Common myeloid progenitor, CD34-positive (primary cell): Measurements from ENCODE around the gene DDX17.

ENCODE experiments used
- CTCF ChIA-PET: fragments of 350-600 bp; sonication (Branson Sonifier 250); formaldehyde crosslinking; loops from one replicate; lab custom pipeline; 2021; ENCODE audit warnings: antibody characterized with exemption; lab: Charles Lee
- POLR2A ChIA-PET: fragments of 350-600 bp; sonication (Branson Sonifier 250); formaldehyde crosslinking; loops from one replicate; lab custom pipeline; 2021; ENCODE audit warnings: antibody characterized with exemption; lab: Charles Lee
- DNase-seq, 3 donors: peaks; one replicate each; pipeline versions ENCODE4 v3.0.0 to v3.0.0-alpha.2; 2013
- H3K27ac ChIP-seq, 2 experiments: 1 replicate in 1 of 2; 2 replicates in 1 of 2; pipeline ENCODE4 v1.7.0; 2013; ENCODE audit warnings: inconsistent platforms in 2 of 2, low read length in 2 of 2, mild to moderate bottlenecking in 2 of 2, low read depth in 1 of 2, moderate library complexity in 1 of 2; ENCODE audit not compliant: severe bottlenecking in 2 of 2, insufficient read depth in 1 of 2, poor library complexity in 1 of 2
- H3K27me3 ChIP-seq, 5 experiments: replicated peaks in 2 of 5; 1 replicate in 3 of 5; 2 replicates in 2 of 5; pipeline versions ENCODE4 v1.6.1 to v1.7.0; 2013; ENCODE audit warnings: low read length in 4 of 5, mild to moderate bottlenecking in 2 of 5, moderate library complexity in 2 of 5, inconsistent platforms in 1 of 5; ENCODE audit not compliant: insufficient read depth in 5 of 5, control insufficient read depth in 4 of 5
- H3K36me3 ChIP-seq, 4 experiments: 1 replicate in 2 of 4; 2 replicates in 2 of 4; pipeline versions ENCODE4 v1.6.1 to v1.7.0; 2013; ENCODE audit warnings: low read length in 3 of 4, control low read depth in 1 of 4, mild to moderate bottlenecking in 1 of 4; ENCODE audit not compliant: control insufficient read depth in 4 of 4, insufficient read depth in 4 of 4
- H3K4me1 ChIP-seq, 4 experiments: 1 replicate in 3 of 4; 2 replicates in 1 of 4; pipeline versions ENCODE4 v1.6.1 to v1.7.1; 2013; ENCODE audit warnings: low read length in 3 of 4, mild to moderate bottlenecking in 3 of 4, control low read depth in 1 of 4, inconsistent platforms in 1 of 4, moderate library complexity in 1 of 4; ENCODE audit not compliant: control insufficient read depth in 4 of 4, insufficient read depth in 4 of 4; ENCODE audit errors: control extremely low read depth in 1 of 4
- H3K4me3 ChIP-seq, 7 experiments: 1 replicate in 4 of 7; 2 replicates in 3 of 7; pipeline versions ENCODE4 v1.5.1 to v1.7.0; 2013; ENCODE audit warnings: mild to moderate bottlenecking in 7 of 7, low read length in 6 of 7, moderate library complexity in 6 of 7, inconsistent platforms in 2 of 7, low read depth in 2 of 7, control low read depth in 1 of 7; ENCODE audit not compliant: insufficient read depth in 4 of 7, control insufficient read depth in 1 of 7; ENCODE audit errors: extremely low read depth in 1 of 7
- H3K9me3 ChIP-seq, 5 experiments: 1 replicate in 4 of 5; 2 replicates in 1 of 5; pipeline versions ENCODE4 v1.6.1 to v1.7.1; 2013; ENCODE audit warnings: low read length in 4 of 5, mild to moderate bottlenecking in 2 of 5, inconsistent platforms in 1 of 5, low read depth in 1 of 5, moderate library complexity in 1 of 5; ENCODE audit not compliant: control insufficient read depth in 4 of 5, insufficient read depth in 2 of 5; ENCODE audit errors: control extremely low read depth in 1 of 5
- WGBS: methylation state at CpG from one replicate; pipeline ENCODE4 v1.1.5; 2013; ENCODE audit not compliant: insufficient coverage; 5-methylcytosine and 5-hydroxymethylcytosine counted together

Gene DDX17

GRCh38 chr22:38436629-38437395 lies 69.3 kb downstream of the DDX17 start:
- H3K36me3 ChIP-seq: no peaks in the 10 kb centered on the region
- H3K4me3 ChIP-seq: no peak overlapping the region
- H3K9me3 ChIP-seq: no peaks in the 10 kb centered on the region
- no peaks in the 10 kb centered on the region for H3K4me1 ChIP-seq
- ChIA-PET POLR2A (no interaction called here), CTCF (interaction anchor here (0.8 kb wide), 1 partner anchor 12 kb away, joined by 3 read pairs; no protein-coding TSS in a partner anchor)
- WGBS: 97% methylated on average over 12 of the region's 15 CpGs
- H3K27ac ChIP-seq: no peak overlapping the region
- no peak for DNase-seq
- H3K27me3 ChIP-seq: peaks cover 0 to 3% (median 0%) of the 10 kb centered on the region in 5 experiments

- ChIA-PET POLR2A (no interaction called here), CTCF (no interaction called here)
- Histone ChIP-seq H3K27me3 (peaks cover 0 to 3% (median 0%) of the 10 kb centered on the region in 5 experiments), H3K4me1 (no peaks in the 10 kb centered on the region), H3K9me3 (no peaks in the 10 kb centered on the region), H3K27ac (no peak overlapping the region), H3K36me3 (no peaks in the 10 kb centered on the region), H3K4me3 (no peak overlapping the region)
- no peak for DNase-seq
- WGBS: 100% methylated on average over 1 of the region's 4 CpGs
Measured at GRCh38 chr22:38435965-38436364, 70.1 kb downstream of the DDX17 start.

- ChIA-PET CTCF (no interaction called here), POLR2A (interaction anchor here (0.6 kb wide), 1 partner anchor 184 kb away, joined by 3 read pairs; no protein-coding TSS in a partner anchor)
- Histone ChIP-seq H3K4me1 (no peaks in the 10 kb centered on the region), H3K4me3 (no peak overlapping the region), H3K36me3 (no peaks in the 10 kb centered on the region), H3K27me3 (peaks cover 0 to 3% (median 0%) of the 10 kb centered on the region in 5 experiments), H3K27ac (no peak overlapping the region), H3K9me3 (no peaks in the 10 kb centered on the region)
- DNase-seq: no peak
- 88% methylated on average over 4 of the region's 4 CpGs for WGBS
Measured at GRCh38 chr22:38435010-38435409, 71.1 kb downstream of the DDX17 start.

- 86% methylated on average over 6 of the region's 8 CpGs for WGBS
- POLR2A ChIA-PET: interaction anchor here (1.0 kb wide), 1 partner anchor 12 kb away, joined by 3 read pairs; no protein-coding TSS in a partner anchor
- peaks cover 0 to 2% (median 0%) of the 10 kb centered on the region in 4 experiments for H3K4me1 ChIP-seq
- no peaks in the 10 kb centered on the region for H3K9me3 ChIP-seq
- H3K27me3 ChIP-seq: peaks cover 0 to 3% (median 0%) of the 10 kb centered on the region in 5 experiments
- DNase-seq: no peak
- H3K36me3 ChIP-seq: no peaks in the 10 kb centered on the region
- no peak overlapping the region for H3K4me3 ChIP-seq
- no peak overlapping the region for H3K27ac ChIP-seq
- CTCF ChIA-PET: interaction anchor here (1.1 to 1.2 kb wide), 2 partner anchors 9 to 19 kb away, joined by 3 to 4 read pairs; no protein-coding TSS in a partner anchor
Measured at GRCh38 chr22:38433871-38434270, 72.2 kb downstream of the DDX17 start.
